COLO829 (cell line): Measurements from ENCODE around the gene EGLN2.
"Not testable (repeated sequence)": the region's sequence is repeated elsewhere in the genome, so short reads cannot be mapped to it uniquely, and the experiment has no call there.

ENCODE experiments used
- DNase-seq: peaks from one replicate; pipeline ENCODE4 v3.0.0; 2012; ENCODE audit warnings: low spot score

The EGLN2 gene

DNA sequence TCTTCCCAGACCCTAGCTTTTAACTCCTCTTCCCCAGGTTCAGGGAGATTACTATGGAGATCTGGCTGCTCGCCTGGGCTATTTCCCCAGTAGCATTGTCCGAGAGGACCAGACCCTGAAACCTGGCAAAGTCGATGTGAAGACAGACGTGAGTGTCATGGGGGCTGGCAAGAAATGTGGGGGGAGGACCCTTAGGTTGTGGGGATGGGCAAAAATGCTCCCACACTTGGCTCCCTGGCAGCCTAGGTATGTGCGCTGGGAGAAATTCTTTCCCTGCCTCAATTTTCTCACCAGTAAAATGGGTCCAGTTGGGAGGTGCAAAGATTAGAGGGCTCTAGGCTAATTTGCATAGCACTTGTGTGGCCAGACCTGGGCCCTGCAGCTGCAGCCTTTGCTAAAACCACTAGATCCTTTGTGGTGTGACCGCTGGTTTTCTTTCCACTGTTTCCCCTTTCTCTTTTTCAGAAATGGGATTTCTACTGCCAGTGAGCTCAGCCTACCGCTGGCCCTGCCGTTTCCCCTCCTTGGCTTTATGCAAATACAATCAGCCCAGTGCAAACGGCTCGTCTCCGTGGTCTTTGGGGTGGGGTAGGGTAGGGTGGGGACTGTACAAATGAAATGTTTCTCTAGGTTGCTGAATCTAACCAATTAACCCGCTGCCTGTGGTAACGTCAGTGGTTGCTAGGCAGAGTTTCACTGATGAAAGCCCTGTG lies 21.9 kb upstream of the EGLN2 start:
- peak; percentile 83 for DNase-seq

DNA sequence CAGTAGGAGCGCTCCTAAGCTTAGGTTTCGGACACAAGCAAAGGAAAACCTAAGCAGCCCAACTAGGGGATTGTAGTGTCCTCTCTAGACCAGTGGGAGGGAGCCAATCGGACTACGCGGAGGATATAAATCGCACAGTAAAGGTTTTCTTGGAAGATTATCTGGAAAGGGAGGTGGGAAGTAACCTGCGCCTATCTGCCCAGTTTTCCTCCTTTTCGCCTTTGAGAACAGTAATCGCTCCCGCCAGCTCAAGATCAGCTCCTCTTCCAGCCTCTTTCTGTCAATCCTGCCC lies 21.4 kb upstream of the EGLN2 start:
- no peak for DNase-seq

DNA sequence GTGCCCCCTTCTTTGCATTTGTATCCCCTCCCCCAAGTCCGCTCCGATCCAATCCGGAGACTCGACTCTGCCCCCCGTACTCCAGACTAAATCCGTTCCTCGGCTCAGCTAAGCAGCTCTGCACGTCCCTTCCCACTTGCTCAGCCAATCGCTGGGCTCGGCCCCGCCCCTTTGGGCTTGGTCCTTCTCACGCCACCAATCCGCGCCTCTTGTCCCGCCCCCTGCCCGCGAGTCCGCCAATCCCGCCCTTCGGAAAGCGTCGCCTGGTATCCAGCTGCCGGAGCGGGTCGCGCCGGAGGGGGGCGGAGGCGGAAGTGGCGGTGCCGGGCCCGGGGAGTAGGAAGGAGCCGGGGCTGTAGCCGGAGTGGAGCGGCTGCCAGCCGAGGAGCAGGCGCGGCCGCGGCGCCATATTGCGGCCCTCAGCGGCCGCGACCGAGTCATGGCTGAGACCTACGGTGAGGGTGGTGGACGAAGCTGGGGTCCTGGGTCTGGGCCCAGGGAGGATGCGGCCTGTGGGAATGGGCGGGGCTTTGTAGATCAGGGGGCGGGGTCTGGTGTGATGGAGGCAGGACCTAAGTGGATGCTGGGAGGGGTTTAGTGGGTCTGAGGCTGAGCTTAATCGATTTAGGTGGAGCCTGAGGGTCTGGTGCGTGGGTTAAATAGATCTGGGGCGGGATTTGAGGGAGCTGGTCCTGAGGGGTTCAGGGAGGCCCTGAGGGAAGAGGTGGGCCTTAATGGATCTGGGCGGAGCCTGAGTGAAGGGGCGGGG lies 20.9 kb upstream of the EGLN2 start, which contains the start of gene RAB4B:
Gene RAB4B, plus strand, starts transcription at position 311 of the 769 bp plus-strand sequence. Its CDS starts 129 bp downstream, at position 440.
- peak; percentile 92 for DNase-seq

DNA sequence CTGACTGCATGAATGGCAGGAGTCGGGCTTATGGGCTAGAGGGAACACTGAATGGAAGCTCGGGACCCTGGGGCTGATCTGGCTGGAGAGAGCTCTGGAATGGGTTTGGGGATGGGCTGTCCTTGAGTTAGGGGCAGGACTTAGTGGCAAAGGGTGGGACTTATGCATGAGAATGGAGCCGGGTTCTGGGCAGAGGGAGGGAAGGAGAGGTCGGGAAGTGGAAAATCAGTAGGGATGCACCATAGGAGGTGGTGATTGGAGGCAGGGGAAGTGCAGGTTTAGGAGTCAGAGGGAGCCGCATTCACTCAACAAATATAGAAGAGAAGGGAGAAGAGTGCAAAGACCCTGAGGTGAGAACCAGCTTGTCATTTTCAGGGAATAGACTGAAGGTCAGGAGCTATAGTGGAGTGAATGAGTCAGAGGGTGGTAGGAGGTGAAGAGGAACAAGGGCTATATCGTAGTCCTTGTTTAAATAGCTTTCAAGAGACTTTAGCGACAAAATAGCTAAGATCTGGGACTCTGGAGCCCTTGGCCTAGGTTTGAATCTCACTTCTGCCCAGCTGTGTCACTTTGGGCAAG lies 20.2 kb upstream of the EGLN2 start:
- DNase-seq: no peak

DNA sequence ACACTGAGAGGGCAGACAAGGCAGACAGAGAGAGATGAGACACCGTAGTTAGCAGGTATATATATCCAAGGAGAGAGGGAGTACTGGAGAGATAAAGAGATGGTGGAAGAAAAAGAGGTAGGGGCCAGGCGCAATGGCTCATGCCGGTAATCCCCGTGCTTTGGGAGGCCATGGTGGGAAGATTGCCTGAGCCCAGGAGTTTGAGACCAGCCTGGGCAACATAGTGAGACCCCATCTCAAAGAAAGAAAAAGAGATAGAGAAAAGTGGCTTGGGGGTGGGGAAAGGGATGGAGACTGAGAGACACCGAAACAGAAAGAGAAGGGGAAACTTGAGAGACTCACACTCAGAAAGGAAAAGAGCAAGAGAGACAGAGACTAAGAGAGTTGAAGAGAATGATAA lies 18.4 kb upstream of the EGLN2 start:
- DNase-seq: no peak

DNA sequence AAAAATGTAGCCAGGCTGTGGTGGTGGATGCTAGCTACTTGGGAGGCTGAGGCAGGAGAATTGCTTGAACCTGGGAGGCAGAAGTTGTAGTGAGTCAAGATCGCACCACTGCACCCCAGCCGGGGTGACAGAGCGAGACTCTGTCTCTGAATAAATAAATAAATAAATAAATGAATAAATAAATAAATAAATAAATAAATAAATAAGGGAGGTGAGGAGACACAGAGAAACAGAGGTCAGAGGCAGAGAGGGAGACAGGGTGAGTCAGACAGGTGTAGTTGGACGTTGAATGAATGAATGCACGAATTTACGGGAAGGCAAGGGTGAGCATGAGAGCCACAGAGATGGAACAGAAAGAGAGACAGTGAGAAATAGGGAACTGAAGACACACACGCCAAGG lies 17.9 kb upstream of the EGLN2 start:
- DNase-seq: no peak

DNA sequence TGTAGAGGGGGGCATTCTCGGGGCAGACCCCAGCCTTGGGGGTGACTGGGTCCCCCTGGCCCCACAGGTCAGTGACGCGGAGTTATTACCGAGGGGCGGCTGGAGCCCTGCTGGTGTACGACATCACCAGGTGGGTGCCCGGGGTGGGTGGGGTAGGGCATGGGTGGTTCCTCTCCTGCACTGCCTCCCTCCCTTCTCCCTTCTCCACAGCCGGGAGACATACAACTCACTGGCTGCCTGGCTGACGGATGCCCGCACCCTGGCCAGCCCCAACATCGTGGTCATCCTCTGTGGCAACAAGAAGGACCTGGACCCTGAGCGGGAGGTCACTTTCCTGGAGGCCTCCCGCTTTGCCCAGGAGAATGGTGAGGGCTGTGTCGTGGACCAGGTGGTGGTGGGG lies 15.3 kb upstream of the EGLN2 start:
- no peak for DNase-seq

DNA sequence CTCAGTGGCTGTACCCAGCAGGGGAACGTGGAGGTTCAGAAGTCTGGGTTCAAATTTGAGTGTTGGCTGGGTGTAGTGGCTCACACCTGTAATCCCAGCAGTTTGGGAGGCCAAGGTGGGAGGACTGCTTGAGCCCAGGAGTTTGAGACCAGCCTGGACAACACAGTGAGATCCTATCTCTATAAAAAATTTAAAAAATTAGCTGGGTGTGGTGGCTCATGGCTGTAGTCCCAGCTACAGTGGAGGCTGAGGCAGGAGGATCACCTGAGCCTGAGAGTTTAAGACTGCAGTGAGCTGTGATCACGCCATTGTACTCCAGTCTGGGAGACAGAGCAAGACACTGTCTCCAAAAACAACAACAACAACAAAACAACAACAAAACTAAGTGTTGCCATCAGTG lies 14.8 kb upstream of the EGLN2 start:
- DNase-seq: not testable (repeated sequence)

DNA sequence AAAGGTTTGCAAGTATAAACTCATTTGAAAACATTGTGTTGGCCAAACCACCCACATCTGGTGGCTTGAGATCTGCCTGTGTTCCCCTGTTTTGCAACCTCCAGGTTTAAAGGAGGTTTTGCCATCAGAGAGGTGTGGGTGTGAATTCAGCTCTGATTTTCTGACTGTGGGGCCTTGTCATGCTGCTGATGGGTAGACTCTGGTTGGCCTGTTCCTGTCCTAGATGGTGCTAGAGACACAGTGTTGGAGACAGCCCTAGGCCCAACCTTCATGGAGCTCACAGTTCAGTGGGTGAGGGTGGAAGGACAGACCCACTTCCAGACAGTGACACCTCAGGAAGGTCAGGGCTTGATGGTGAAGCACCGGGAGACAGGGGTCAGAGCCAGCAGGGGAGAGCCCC lies 13.5 kb upstream of the EGLN2 start:
- DNase-seq: no peak

DNA sequence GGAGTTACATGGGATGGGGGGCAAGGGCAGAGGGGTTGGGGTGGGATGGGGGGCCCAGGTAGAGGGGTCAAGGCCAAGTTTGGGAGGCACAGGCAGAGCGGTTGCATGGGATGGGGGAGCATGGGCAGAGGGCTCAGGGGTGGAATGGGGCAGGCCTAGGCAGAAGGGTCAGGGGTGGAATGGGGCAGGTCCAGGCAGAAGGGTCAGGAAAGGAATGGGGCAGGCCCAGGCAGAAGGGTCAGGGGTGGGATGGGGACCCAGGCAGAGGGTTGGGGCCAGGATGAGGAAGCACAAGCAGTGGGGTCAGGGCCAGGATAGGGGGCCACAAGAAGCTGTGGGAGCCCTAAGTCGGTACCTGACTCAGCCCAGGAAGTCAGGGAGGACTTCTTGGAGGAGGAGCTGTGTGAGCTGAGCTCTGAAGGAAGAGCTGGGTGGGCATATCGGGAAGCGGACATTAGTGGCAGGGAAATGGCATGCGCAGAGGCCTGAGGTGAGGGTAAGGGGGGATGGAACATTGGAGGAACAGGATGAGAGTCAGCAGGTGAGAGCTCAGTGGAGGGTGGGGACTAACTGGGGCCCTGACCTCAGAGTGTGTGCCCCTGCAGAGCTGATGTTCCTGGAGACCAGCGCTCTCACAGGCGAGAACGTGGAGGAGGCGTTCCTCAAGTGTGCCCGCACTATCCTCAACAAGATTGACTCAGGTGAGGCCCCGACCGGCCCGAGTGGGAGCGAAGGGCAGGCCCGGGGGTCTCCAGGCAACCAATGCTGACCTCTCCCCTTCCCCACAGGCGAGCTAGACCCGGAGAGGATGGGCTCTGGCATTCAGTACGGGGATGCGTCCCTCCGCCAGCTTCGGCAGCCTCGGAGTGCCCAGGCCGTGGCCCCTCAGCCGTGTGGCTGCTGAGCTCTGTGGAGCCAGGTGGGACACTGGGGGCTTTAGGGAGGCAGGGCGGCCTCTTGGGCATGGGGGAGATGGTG lies 12.6 kb upstream of the EGLN2 start:
- no peak for DNase-seq

DNA sequence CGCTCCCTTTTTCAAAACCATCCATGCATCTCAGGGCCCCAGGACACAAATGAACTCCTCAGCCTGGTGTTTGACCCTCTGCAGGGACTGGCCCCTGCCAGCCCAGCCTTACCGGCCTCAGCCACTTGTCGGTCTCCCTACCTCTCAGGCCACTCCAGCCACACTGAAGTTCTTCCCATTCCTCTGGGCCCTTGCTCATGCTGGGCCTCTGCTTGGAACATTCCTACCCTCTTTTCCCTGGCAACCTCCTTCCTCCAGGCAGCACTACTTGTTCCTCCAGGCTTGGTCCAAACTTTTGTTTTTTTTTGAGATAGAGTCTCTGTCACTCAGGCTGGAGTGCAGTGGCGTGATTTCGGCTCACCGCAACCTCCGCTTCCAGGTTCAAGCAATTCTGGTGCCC lies 7.6 kb upstream of the EGLN2 start:
- DNase-seq: no peak

DNA sequence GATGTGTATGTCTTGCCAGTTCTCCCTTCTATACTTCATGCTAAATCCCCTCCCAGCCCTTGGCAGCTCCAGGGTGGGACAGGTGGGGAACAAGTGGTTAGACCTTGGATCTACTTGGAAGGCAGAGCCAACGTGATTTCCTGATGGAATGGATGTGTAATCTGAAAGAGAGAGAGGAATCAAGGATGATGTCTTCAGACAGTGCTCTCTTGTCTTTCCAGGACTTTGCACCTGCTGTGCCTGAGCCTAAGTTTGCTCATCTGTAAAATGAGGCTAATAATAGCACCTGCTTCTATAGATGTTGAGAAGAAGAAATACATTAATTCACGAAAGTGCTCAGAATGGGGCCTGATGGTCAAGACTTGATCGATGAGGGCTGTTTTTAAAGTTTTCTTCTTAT lies 7.0 kb upstream of the EGLN2 start:
- DNase-seq: no peak

DNA sequence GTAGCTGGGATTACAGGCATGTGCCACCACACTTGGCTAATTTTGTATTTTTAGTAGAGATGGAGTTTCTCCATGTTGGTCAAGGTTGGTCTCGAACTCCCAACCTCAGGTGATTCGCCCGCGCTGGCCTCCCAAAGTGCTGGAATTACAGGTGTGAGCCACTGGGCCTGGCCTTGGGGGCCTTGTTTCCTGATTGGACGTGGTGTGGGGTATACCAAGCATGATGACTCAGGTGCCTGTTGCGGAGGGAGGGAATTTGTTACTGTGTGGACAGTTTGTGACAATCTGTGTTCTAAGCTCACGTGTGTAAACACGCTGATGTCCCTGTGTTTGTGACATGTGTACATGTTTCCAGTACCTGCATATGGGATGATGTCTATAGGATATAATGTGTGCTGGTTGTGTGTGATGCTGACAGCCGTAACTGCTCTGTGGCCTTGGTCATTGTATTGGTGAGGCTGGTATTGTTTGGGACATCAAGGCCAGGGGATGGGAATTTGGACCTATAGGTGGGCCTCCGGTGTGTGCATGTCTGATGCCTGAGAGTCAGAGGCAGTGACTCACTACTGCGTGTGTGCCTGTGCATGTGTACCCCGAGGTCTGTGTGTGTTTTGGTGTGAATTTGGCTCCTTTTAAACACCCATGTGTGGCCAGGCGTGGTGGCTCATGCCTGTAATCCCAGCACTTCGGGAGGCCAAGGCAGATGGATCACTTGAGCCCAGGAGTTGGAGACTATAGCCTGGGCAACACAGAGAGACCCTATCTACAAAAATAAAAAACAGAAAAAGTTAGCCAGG lies 1.6 kb upstream of the EGLN2 start:
- no peak for DNase-seq

DNA sequence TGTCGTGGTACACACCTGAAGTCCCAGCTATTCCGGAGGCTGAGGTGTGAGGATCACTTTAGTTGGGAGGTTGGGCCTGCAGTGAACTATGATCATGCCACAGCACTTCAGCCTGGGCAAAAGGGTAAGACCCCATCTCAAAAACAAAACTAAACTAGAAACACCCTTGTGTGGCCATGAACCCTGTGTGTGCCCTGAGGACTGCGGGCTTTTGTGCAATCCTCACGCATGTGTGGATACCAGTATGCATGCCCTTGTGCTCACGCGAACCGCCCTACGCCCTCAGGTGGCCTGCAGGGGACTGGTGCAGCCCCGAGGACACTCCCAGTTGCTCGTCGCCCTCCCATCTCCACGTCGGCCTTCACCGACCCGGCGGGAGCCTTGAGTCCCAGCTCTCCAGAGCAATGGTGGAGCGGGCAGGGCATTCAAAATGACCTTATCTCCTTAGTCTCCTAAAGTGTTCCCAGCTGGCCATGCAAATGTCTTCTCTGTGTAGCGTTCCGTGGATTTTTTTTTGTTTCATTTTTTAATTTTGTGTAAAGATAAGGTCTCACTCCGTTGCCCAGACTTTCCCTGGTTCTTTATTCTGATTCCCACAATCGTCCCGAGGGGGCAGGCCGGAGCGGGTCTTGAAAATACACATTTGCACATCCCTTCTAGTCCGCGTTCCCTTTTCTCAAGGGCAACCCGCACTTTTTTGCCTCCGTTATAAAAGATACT lies 868 bp upstream of the EGLN2 start:
- peak; percentile 48 for DNase-seq

DNA sequence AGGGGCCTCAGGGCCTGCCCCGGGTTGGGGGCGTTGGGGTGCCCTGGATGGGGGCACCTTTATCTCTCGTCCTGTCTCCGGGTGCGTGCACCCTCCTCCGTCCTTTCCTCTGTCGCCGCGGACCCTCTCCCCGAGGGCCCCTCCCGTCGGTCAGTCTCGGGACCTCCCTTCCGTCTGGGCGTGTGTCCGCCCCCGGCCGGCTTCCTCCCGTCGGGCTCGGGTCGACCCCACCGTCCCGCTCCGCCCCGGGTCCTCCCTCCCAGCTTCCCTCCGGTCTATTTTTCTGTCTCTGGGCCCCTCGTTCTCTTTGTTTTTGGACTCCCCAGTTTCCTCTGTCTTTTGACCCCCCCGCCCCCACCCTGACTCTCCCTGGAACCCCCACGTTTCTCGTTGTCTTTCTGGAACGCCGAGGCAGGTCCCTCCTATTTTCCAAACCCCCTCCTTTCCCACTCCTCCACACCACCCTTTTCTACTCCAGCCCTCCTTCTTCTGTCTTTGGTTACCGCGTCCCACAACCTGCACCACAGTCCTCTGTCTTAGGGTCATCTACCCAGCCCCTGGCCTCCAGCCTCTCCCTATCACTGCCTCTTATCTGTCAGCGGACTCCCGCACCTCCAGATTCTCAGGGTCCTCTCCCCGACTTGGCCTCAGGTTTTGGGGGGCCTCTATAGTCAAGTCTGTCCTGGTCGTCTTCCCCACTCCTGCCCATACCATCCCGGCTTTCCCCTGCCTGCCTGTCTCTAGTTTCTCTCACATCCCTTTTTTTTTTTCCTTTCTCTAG lies 757 bp downstream of the EGLN2 start:
- no peak for DNase-seq

DNA sequence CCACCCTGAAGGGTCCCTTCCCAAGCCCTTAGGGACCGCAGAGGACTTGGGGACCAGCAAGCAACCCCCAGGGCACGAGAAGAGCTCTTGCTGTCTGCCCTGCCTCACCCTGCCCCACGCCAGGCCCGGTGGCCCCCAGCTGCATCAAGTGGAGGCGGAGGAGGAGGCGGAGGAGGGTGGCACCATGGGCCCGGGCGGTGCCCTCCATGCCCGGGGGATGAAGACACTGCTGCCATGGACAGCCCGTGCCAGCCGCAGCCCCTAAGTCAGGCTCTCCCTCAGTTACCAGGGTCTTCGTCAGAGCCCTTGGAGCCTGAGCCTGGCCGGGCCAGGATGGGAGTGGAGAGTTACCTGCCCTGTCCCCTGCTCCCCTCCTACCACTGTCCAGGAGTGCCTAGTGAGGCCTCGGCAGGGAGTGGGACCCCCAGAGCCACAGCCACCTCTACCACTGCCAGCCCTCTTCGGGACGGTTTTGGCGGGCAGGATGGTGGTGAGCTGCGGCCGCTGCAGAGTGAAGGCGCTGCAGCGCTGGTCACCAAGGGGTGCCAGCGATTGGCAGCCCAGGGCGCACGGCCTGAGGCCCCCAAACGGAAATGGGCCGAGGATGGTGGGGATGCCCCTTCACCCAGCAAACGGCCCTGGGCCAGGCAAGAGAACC lies 1.5 kb downstream of the EGLN2 start:
- no peak for DNase-seq

DNA sequence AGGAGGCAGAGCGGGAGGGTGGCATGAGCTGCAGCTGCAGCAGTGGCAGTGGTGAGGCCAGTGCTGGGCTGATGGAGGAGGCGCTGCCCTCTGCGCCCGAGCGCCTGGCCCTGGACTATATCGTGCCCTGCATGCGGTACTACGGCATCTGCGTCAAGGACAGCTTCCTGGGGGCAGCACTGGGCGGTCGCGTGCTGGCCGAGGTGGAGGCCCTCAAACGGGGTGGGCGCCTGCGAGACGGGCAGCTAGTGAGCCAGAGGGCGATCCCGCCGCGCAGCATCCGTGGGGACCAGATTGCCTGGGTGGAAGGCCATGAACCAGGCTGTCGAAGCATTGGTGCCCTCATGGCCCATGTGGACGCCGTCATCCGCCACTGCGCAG lies 2.0 kb downstream of the EGLN2 start:
- DNase-seq: no peak

DNA sequence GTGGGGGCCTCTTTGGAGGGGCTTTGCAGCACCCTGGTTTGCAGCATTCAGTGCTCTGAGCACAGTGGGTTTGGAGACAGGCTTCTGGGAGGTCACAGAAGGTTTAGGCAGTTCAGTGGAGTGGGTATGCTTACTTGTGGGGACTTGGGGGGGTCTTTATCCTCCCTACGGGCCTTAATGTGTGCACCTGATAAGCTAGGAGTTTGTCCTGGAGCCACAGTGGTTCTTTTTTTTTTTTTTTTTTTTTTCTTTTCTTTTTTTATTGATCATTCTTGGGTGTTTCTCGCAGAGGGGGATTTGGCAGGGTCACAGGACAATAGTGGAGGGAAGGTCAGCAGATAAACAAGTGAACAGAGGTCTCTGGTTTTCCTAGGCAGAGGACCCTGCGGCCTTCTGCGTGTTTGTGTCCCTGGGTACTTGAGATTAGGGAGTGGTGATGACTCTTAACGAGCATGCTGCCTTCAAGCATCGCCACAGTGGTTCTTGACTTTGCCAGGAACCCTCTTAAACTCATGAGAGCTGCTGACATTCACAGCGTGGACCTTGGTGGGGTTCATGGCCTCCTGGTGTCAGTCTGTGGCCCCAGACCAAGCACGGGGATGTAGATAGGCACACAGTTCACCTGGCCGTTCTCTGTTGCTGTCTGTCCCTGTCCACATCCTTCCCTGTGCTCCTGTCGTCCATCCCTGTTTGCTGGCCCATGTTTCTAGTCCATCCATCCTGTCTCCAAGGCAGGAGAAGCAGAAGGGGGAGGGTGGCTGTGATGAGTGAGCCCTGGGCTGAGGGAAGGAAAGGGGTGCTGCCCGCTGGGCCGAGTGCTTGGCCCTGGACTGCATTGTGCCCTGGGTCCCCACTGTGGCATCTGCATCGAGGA lies 2.7 kb downstream of the EGLN2 start:
- DNase-seq: no peak
